CD4-positive, alpha-beta memory T cell (primary cell): ENCODE measurements around the gene ELK4. TPM values are rescaled to one million over a fixed set of nuclear protein-coding genes. Genes with fewer than 3 reads are reported as not detected.

Source experiments
- CTCF ChIA-PET: fragments of 350-600 bp; sonication (Branson Sonifier 250); formaldehyde crosslinking; loops from one replicate; lab custom pipeline; 2021; ENCODE audit warnings: inconsistent platforms; ENCODE audit not compliant: partially characterized antibody; lab: Charles Lee
- POLR2A ChIA-PET: fragments of 350-600 bp; sonication (Branson Sonifier 250); formaldehyde crosslinking; loops from one replicate; lab custom pipeline; 2021; ENCODE audit not compliant: partially characterized antibody; lab: Charles Lee
- DNase-seq, 5 donors: peaks; one replicate each; pipeline versions ENCODE4 v3.0.0 to v3.0.0-alpha.2; 2020 to 2022; ENCODE audit warnings: mixed read lengths in 1 of 5
- H3K27ac ChIP-seq: one replicate; pipeline ENCODE4 v1.7.0; 2013; ENCODE audit warnings: low read depth, low read length
- H3K27me3 ChIP-seq: 2 replicates; pipeline ENCODE4 v1.7.0; 2013; ENCODE audit warnings: mild to moderate bottlenecking, low read length, moderate library complexity; ENCODE audit not compliant: insufficient read depth
- H3K36me3 ChIP-seq: 2 replicates; pipeline ENCODE4 v1.7.0; 2013; ENCODE audit warnings: mild to moderate bottlenecking, low read length, moderate library complexity; ENCODE audit not compliant: insufficient read depth
- H3K4me1 ChIP-seq: 2 replicates; pipeline ENCODE4 v1.7.0; 2013; ENCODE audit warnings: mild to moderate bottlenecking, low read length, moderate library complexity; ENCODE audit not compliant: insufficient read depth
- H3K4me3 ChIP-seq, 2 donors: one replicate each; pipeline ENCODE4 v1.7.0; 2013; ENCODE audit warnings: low read length in 2 of 2, mild to moderate bottlenecking in 1 of 2
- H3K9me3 ChIP-seq, 2 donors: one replicate each; pipeline ENCODE4 v1.7.0; 2013; ENCODE audit warnings: low read length in 2 of 2, control low read depth in 1 of 2; ENCODE audit not compliant: control insufficient read depth in 1 of 2
- H3K27ac Mint-ChIP-seq, 7 donors: one replicate each; pipeline ENCODE4 v1.8.0; 2020 to 2021; ENCODE audit warnings: mixed read lengths in 7 of 7, mild to moderate bottlenecking in 6 of 7, inconsistent platforms in 3 of 7, moderate library complexity in 3 of 7
- H3K27me3 Mint-ChIP-seq, 2 donors: one replicate each; pipeline ENCODE4 v1.8.0; 2020 to 2021; ENCODE audit warnings: mixed read lengths in 2 of 2
- H3K36me3 Mint-ChIP-seq, 2 donors: one replicate each; pipeline ENCODE4 v1.8.0; 2020 to 2021; ENCODE audit warnings: mixed read lengths in 2 of 2, inconsistent platforms in 1 of 2, mild to moderate bottlenecking in 1 of 2
- H3K4me1 Mint-ChIP-seq, 4 donors: one replicate each; pipeline ENCODE4 v1.8.0; 2020 to 2021; ENCODE audit warnings: mixed read lengths in 4 of 4, mild to moderate bottlenecking in 1 of 4
- H3K4me3 Mint-ChIP-seq, 8 donors: one replicate each; pipeline ENCODE4 v1.8.0; 2020 to 2021; ENCODE audit warnings: mixed read lengths in 8 of 8, mild to moderate bottlenecking in 7 of 8, moderate library complexity in 6 of 8, inconsistent platforms in 3 of 8
- H3K9me3 Mint-ChIP-seq, 8 donors: one replicate each; pipeline ENCODE4 v1.8.0; 2020 to 2021; ENCODE audit warnings: mixed read lengths in 8 of 8, mild to moderate bottlenecking in 5 of 8, inconsistent platforms in 3 of 8, moderate library complexity in 1 of 8
- intact Hi-C: fragments of 100-400 bp; cut with micrococcal nuclease; formaldehyde crosslinking; loops from one replicate; pipeline ENCODE4 v1.15.1; 2023
- polyA plus RNA-seq, 2 donors: library from polyadenylated mRNA; unstranded; fragments of 300-500 nt; fragmentation: Illumina TruSeq; gene quantifications; one replicate each; pipeline ENCODE4 v1.2.3, GENCODE V29; 2021
- total RNA-seq, 2 experiments: library from RNA; stranded (reverse); gene quantifications; one replicate each; pipeline ENCODE4 v1.2.3, GENCODE V29; 2021

The ELK4 gene
- total and polyA plus RNA-seq, 4 experiments from 2014 or later, result 3.2 to 194 (median 86.4) TPM

- DNase-seq, result no peak
- peaks cover 11 to 17% of the 10 kb centered on the region in 2 donors for H3K36me3 Mint-ChIP-seq
- peak overlapping the region in 6 of 8 donors; percentile 32 to 89 (median 64) for H3K4me3 Mint-ChIP-seq
- CTCF ChIA-PET, result interaction anchor here (3.8 to 10.4 kb wide), 7 partner anchors 7 to 383 kb away, joined by 22 to 484 read pairs (median 27); partner anchors contain the start of gene ELK4
- Histone ChIP-seq H3K27ac (peak overlapping the region; percentile 34), H3K4me3 (no peak overlapping the region), H3K27me3 (no peaks in the 10 kb centered on the region), H3K36me3 (no peaks in the 10 kb centered on the region), H3K9me3 (no peaks in the 10 kb centered on the region), H3K4me1 (peaks cover 21% of the 10 kb centered on the region)
- intact Hi-C loops, result loop anchor here (2.0 kb wide), 1 partner anchor 513 kb away; no protein-coding TSS in a partner anchor
- H3K4me1 Mint-ChIP-seq, result peaks cover 17 to 34% (median 25%) of the 10 kb centered on the region in 4 donors
- H3K27ac Mint-ChIP-seq, result peak overlapping the region; percentile 81 to 93 (median 90)
- no peaks in the 10 kb centered on the region for H3K27me3 Mint-ChIP-seq
- peaks cover 0 to 2% (median 0%) of the 10 kb centered on the region in 8 donors for H3K9me3 Mint-ChIP-seq
- POLR2A ChIA-PET, result interaction anchor here (1.2 to 6.6 kb wide), 3 partner anchors 37 to 155 kb away, joined by 5 to 189 read pairs (median 47); partner anchors contain the start of genes ELK4 and NUCKS1
Measured at GRCh38 chr1:205593967-205594366, 37.8 kb downstream of the ELK4 start.

- peaks cover 17 to 34% (median 25%) of the 10 kb centered on the region in 4 donors for H3K4me1 Mint-ChIP-seq
- ChIA-PET CTCF (interaction anchor here (3.8 to 10.4 kb wide), 7 partner anchors 8 to 384 kb away, joined by 22 to 484 read pairs (median 27); partner anchors contain the start of gene ELK4), POLR2A (interaction anchor here (1.2 to 6.6 kb wide), 3 partner anchors 38 to 156 kb away, joined by 5 to 189 read pairs (median 47); partner anchors contain the start of genes ELK4 and NUCKS1)
- peaks cover 21% of the 10 kb centered on the region for H3K4me1 ChIP-seq
- H3K27me3 Mint-ChIP-seq, result no peaks in the 10 kb centered on the region
- peak overlapping the region; percentile 58 to 89 (median 66) for H3K4me3 Mint-ChIP-seq
- intact Hi-C loops, result loop anchor here (2.0 kb wide), 1 partner anchor 513 kb away; no protein-coding TSS in a partner anchor
- DNase-seq, result peak in 4 of 5 donors; percentile 34 to 43 (median 40)
- no peaks in the 10 kb centered on the region for H3K27me3 ChIP-seq
- H3K36me3 Mint-ChIP-seq, result peaks cover 10 to 14% of the 10 kb centered on the region in 2 donors
- peaks cover 0 to 2% (median 0%) of the 10 kb centered on the region in 8 donors for H3K9me3 Mint-ChIP-seq
- H3K9me3 ChIP-seq, result no peaks in the 10 kb centered on the region
- H3K27ac Mint-ChIP-seq, result peak overlapping the region; percentile 81 to 93 (median 90)
- peak overlapping the region; percentile 34 for H3K27ac ChIP-seq
- no peaks in the 10 kb centered on the region for H3K36me3 ChIP-seq
- H3K4me3 ChIP-seq, result no peak overlapping the region
Measured at GRCh38 chr1:205593532-205593931, 38.3 kb downstream of the ELK4 start.

DNA sequence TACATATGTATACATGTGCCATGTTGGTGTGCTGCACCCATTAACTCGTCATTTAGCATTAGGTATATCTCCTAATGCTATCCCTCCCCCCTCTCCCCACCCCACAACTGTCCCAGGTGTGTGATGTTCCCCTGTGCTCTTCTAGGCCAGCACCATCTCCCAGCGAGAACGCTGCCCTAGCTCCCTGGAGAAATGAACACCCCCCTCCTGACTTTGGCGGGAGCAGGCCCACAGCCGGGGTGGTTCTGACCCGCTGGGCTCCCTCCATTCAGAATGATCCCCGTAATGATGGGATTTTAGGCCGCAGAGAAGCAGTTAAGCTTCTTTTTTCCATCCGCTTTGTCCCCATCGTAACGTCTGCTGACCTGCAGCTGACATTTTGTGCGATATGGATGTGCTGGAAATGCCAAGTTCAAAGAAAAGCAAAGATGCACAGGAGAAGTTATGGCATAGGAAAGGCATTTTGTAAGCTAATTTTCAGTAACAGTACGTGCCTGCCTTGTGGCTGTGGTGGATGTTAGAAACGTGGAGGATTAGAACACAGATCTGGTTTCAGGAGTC lies 39.3 kb downstream of the ELK4 start:
- H3K4me1 Mint-ChIP-seq, result peaks cover 17 to 34% (median 25%) of the 10 kb centered on the region in 4 donors

GRCh38 chr1:205591522-205592351 lies 40.1 kb downstream of the ELK4 start:
- no peaks in the 10 kb centered on the region for H3K36me3 ChIP-seq
- peaks cover 21% of the 10 kb centered on the region for H3K4me1 ChIP-seq
- ChIA-PET POLR2A (interaction anchor here (0.9 to 6.6 kb wide), 12 partner anchors 9 to 191 kb away, joined by 3 to 189 read pairs (median 4); partner anchors contain the start of gene ELK4), CTCF (interaction anchor here (0.7 to 10.4 kb wide), 31 partner anchors 8 to 394 kb away, joined by 3 to 484 read pairs (median 5); partner anchors contain the start of genes ELK4 and RAB29)
- Mint-ChIP-seq H3K4me3 (peak overlapping the region; percentile 87 to 93 (median 90)), H3K36me3 (peaks cover 1 to 6% of the 10 kb centered on the region in 2 donors), H3K27ac (peak overlapping the region; percentile 82 to 96 (median 89)), H3K4me1 (peaks cover 17 to 34% (median 25%) of the 10 kb centered on the region in 4 donors), H3K9me3 (peaks cover 0 to 4% (median 0%) of the 10 kb centered on the region in 8 donors), H3K27me3 (no peaks in the 10 kb centered on the region)
- peak; percentile 85 to 89 (median 86) for DNase-seq
- H3K4me3 ChIP-seq, result peak overlapping the region in 1 of 2 donors; percentile 61
- intact Hi-C loops, result loop anchor here (1.0 to 2.0 kb wide), 5 partner anchors 41 to 515 kb away; partner anchors contain the start of gene ELK4
- peak overlapping the region; percentile 52 for H3K27ac ChIP-seq
- H3K9me3 ChIP-seq, result no peaks in the 10 kb centered on the region
- no peaks in the 10 kb centered on the region for H3K27me3 ChIP-seq

More for the DNA sequence above, 39.3 kb downstream of the ELK4 start:
- peak overlapping the region in 6 of 8 donors; percentile 27 to 79 (median 59) for H3K4me3 Mint-ChIP-seq
- H3K9me3 Mint-ChIP-seq, result peaks cover 0 to 4% (median 0%) of the 10 kb centered on the region in 8 donors
- H3K27me3 Mint-ChIP-seq, result no peaks in the 10 kb centered on the region
- DNase-seq, result no peak
- Histone ChIP-seq H3K36me3 (no peaks in the 10 kb centered on the region), H3K27ac (peak overlapping the region; percentile 52), H3K27me3 (no peaks in the 10 kb centered on the region), H3K4me1 (peaks cover 21% of the 10 kb centered on the region), H3K9me3 (no peaks in the 10 kb centered on the region), H3K4me3 (no peak overlapping the region)
- ChIA-PET POLR2A (interaction anchor here (1.0 to 6.6 kb wide), 10 partner anchors 9 to 190 kb away, joined by 3 to 189 read pairs (median 4); partner anchors contain the start of gene ELK4), CTCF (interaction anchor here (1.0 to 10.4 kb wide), 22 partner anchors 9 to 385 kb away, joined by 3 to 484 read pairs (median 6); partner anchors contain the start of genes ELK4 and RAB29)
- H3K36me3 Mint-ChIP-seq, result peaks cover 4 to 9% of the 10 kb centered on the region in 2 donors
- intact Hi-C loops, result loop anchor here (1.0 to 2.0 kb wide), 5 partner anchors 40 to 514 kb away; partner anchors contain the start of gene ELK4
- peak overlapping the region; percentile 46 to 91 (median 66) for H3K27ac Mint-ChIP-seq

DNA sequence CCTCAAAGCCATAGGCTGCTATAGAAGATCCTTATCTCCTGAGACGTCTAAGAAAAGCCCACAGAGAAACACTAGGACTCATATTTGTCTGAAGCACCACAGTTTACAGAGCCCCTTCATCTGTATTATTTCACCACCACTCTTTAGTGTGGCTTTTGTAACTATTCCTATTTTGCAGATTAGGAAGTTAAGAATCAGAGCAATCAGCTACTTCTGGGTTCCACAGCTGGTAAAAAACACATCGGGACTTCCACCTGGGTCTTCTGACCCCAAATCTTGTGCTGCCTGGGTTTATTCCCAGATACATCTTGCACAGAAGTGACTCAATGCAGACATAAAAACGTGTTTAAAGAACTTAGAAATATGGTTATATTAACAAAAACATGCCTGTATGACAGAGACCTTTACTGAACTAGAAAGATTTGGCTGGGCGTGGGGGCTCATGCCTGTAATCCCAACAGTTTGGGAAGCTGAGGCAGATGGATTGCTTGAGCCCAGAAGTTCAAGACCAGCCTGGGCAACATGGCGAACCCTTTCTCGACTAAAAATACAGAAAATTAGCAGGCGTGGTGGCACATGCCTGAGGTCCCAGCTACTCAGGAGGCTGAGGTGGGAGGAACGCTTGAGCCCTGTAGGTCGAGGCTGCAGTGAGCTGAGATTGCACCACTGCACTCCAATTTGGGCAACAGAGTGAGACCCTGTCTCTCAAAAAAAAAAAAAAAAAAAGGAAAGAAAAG lies 40.9 kb downstream of the ELK4 start:
- Mint-ChIP-seq H3K27me3 (no peaks in the 10 kb centered on the region), H3K4me3 (peak overlapping the region in 4 of 8 donors; percentile 15 to 89 (median 58)), H3K36me3 (peaks cover 0 to 3% of the 10 kb centered on the region in 2 donors), H3K27ac (peak overlapping the region in 5 of 7 donors; percentile 14 to 82 (median 60)), H3K9me3 (peaks cover 0 to 2% (median 0%) of the 10 kb centered on the region in 8 donors), H3K4me1 (peaks cover 15 to 33% (median 25%) of the 10 kb centered on the region in 4 donors)
- DNase-seq, result no peak
- ChIA-PET CTCF (interaction anchor here (0.7 to 10.4 kb wide), 29 partner anchors 8 to 394 kb away, joined by 3 to 484 read pairs (median 6); partner anchors contain the start of genes ELK4 and RAB29), POLR2A (interaction anchor here (0.9 to 6.6 kb wide), 7 partner anchors 31 to 121 kb away, joined by 3 to 189 read pairs (median 4); partner anchors contain the start of gene ELK4)
- Histone ChIP-seq H3K9me3 (no peaks in the 10 kb centered on the region), H3K4me1 (peaks cover 21% of the 10 kb centered on the region), H3K27ac (no peak overlapping the region), H3K4me3 (no peak overlapping the region), H3K27me3 (no peaks in the 10 kb centered on the region), H3K36me3 (no peaks in the 10 kb centered on the region)
- intact Hi-C loops, result no loop called here

- POLR2A ChIA-PET, result interaction anchor here (3.2 to 4.1 kb wide), 2 partner anchors 42 to 67 kb away, joined by 15 to 47 read pairs; partner anchors contain the start of gene ELK4
- Histone ChIP-seq H3K9me3 (no peaks in the 10 kb centered on the region), H3K36me3 (no peaks in the 10 kb centered on the region), H3K4me3 (no peak overlapping the region), H3K4me1 (peaks cover 21% of the 10 kb centered on the region), H3K27ac (no peak overlapping the region), H3K27me3 (no peaks in the 10 kb centered on the region)
- Mint-ChIP-seq H3K4me1 (peaks cover 15 to 28% (median 23%) of the 10 kb centered on the region in 4 donors), H3K36me3 (no peaks in the 10 kb centered on the region), H3K9me3 (peaks cover 0 to 2% (median 0%) of the 10 kb centered on the region in 8 donors), H3K27ac (peak overlapping the region in 4 of 7 donors; percentile 14 to 82 (median 53)), H3K4me3 (peak overlapping the region in 3 of 8 donors; percentile 48 to 63 (median 52)), H3K27me3 (no peaks in the 10 kb centered on the region)
- DNase-seq, result no peak
- CTCF ChIA-PET, result interaction anchor here (2.3 to 10.4 kb wide), 10 partner anchors 11 to 387 kb away, joined by 6 to 484 read pairs (median 24); partner anchors contain the start of gene ELK4
- intact Hi-C loops, result no loop called here
Measured at GRCh38 chr1:205590457-205590768, 41.4 kb downstream of the ELK4 start.
